MM.1S (cell line): ENCODE measurements around the gene PRKAG2.

Source experiments
- DNase-seq: peaks from one replicate; pipeline ENCODE4 v3.0.0-alpha.2; 2015
- H2AFZ ChIP-seq: fragments of 300-600 bp; sonication (generic); 2 replicates; pipeline ENCODE4 v1.6.0; 2016; ENCODE audit warnings: antibody characterized with exemption, low read length
- H3F3A ChIP-seq: fragments of 300-600 bp; sonication (generic); 2 replicates; pipeline ENCODE4 v1.6.1; 2016; ENCODE audit warnings: mild to moderate bottlenecking, antibody characterized with exemption, low read length, moderate library complexity, mixed read lengths; ENCODE audit not compliant: insufficient read depth
- H3K27ac ChIP-seq: fragments of 300-600 bp; sonication (generic); 2 replicates; pipeline ENCODE4 v1.5.1; 2016; ENCODE audit warnings: mild to moderate bottlenecking, low read length
- H3K27me3 ChIP-seq: fragments of 300-600 bp; sonication (generic); replicated peaks from 2 replicates; pipeline ENCODE4 v1.6.0; 2016; ENCODE audit warnings: low read length; ENCODE audit not compliant: insufficient read depth
- H3K36me3 ChIP-seq: fragments of 300-600 bp; sonication (generic); replicated peaks from 2 replicates; pipeline ENCODE4 v1.6.1; 2016; ENCODE audit warnings: mild to moderate bottlenecking, low read length, mixed read lengths; ENCODE audit not compliant: insufficient read depth
- H3K4me1 ChIP-seq: fragments of 300-600 bp; sonication (generic); 2 replicates; pipeline ENCODE4 v1.6.1; 2016; ENCODE audit warnings: low read length, mixed read lengths
- H3K4me2 ChIP-seq: fragments of 300-600 bp; sonication (generic); 2 replicates; pipeline ENCODE4 v1.6.0; 2016; ENCODE audit warnings: low read depth, low read length
- H3K4me3 ChIP-seq: fragments of 300-600 bp; sonication (generic); 2 replicates; pipeline ENCODE4 v1.5.1; 2016; ENCODE audit warnings: low read length, mixed read lengths
- H3K79me2 ChIP-seq: fragments of 300-600 bp; sonication (generic); 2 replicates; pipeline ENCODE4 v1.6.1; 2016; ENCODE audit warnings: mixed run types, low read length, mixed read lengths
- H3K9ac ChIP-seq: fragments of 300-600 bp; sonication (generic); 2 replicates; pipeline ENCODE4 v1.6.1; 2016; ENCODE audit warnings: low read length, mixed read lengths
- H3K9me2 ChIP-seq: fragments of 300-600 bp; sonication (generic); replicated peaks from 2 replicates; pipeline ENCODE4 v1.6.1; 2016; ENCODE audit warnings: mild to moderate bottlenecking, low read length, mixed read lengths; ENCODE audit not compliant: insufficient read depth
- H3K9me3 ChIP-seq: fragments of 300-600 bp; sonication (generic); replicated peaks from 2 replicates; pipeline ENCODE4 v1.6.1; 2016; ENCODE audit warnings: mild to moderate bottlenecking, low read length, mixed read lengths; ENCODE audit not compliant: insufficient read depth
- H4K20me1 ChIP-seq: fragments of 300-600 bp; sonication (generic); 2 replicates; pipeline ENCODE4 v1.6.1; 2016; ENCODE audit warnings: mild to moderate bottlenecking, low read length, moderate library complexity, mixed read lengths; ENCODE audit not compliant: insufficient read depth
- EZH2 ChIP-seq: fragments of 300-600 bp; sonication (generic); optimal IDR thresholded peaks from 2 replicates; pipeline ENCODE3; 2017; ENCODE audit warnings: low read depth, mild to moderate bottlenecking, antibody characterized with exemption, low read length, mixed read lengths
- EZH2phosphoT487 ChIP-seq: fragments of 300-600 bp; sonication (generic); IDR thresholded peaks from 2 replicates; pipeline ENCODE4 v1.6.1; 2018; ENCODE audit warnings: antibody characterized with exemption, low read length
- TF ChIP-seq, protein P1 (sequence below): fragments of 300-600 bp; sonication (generic); IDR thresholded peaks from 2 replicates; pipeline ENCODE4 v1.5.1; 2016; ENCODE audit warnings: antibody characterized with exemption, low read length, mixed read lengths

Gene PRKAG2

DNA sequence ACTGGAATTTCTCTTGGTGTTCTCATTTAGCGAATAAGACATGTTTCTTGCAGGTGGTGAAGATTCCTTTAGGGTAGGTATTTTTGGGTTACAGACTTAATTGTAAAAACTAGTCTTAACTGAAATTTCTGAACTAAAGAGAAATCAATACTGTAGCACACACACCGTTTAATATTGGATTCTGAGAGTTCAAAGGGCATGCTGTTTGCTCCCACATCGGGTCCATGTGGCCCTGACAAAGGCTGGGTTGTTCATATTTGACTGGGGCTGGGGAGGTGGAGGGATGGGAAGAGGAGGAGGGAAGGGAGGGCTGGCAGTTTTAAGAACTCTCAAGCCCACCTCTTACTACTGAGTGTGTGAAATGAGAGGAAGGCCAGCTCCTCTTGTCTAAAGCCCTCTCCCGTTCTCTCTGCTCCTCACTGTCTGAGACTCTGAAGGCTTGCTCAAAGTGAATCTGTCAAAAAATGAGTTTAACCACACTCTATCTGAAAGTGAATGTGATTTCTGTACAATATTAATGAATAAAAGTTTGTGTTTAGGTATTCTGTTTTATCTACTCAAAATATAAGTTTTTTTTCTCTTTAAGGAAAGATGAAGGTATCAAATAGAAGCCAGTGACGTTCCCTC lies 317.2 kb downstream of the PRKAG2 start:
- no peaks in the 10 kb centered on the region for H3K79me2 ChIP-seq
- DNase-seq = no peak
- H3K9me3 ChIP-seq = no peaks in the 10 kb centered on the region
- no peak overlapping the region for H3K4me2 ChIP-seq
- no peaks in the 10 kb centered on the region for H3K27me3 ChIP-seq
- H3K36me3 ChIP-seq = no peaks in the 10 kb centered on the region; the same call in 1 of the 2 replicates
- no peaks in the 10 kb centered on the region for H3F3A ChIP-seq
- no peaks in the 10 kb centered on the region for H3K9me2 ChIP-seq
- H4K20me1 ChIP-seq = no peaks in the 10 kb centered on the region
- H2AFZ ChIP-seq = no peak overlapping the region
- H3K4me1 ChIP-seq = no peaks in the 10 kb centered on the region
- no peak overlapping the region for H3K9ac ChIP-seq
- no peak for TF ChIP-seq EZH2
- TF ChIP-seq, protein P1, sequence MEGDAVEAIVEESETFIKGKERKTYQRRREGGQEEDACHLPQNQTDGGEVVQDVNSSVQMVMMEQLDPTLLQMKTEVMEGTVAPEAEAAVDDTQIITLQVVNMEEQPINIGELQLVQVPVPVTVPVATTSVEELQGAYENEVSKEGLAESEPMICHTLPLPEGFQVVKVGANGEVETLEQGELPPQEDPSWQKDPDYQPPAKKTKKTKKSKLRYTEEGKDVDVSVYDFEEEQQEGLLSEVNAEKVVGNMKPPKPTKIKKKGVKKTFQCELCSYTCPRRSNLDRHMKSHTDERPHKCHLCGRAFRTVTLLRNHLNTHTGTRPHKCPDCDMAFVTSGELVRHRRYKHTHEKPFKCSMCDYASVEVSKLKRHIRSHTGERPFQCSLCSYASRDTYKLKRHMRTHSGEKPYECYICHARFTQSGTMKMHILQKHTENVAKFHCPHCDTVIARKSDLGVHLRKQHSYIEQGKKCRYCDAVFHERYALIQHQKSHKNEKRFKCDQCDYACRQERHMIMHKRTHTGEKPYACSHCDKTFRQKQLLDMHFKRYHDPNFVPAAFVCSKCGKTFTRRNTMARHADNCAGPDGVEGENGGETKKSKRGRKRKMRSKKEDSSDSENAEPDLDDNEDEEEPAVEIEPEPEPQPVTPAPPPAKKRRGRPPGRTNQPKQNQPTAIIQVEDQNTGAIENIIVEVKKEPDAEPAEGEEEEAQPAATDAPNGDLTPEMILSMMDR = no peak
- no peak for TF ChIP-seq EZH2phosphoT487
- H3K27ac ChIP-seq = no peak overlapping the region
- no peak overlapping the region for H3K4me3 ChIP-seq

- H3K27ac ChIP-seq = no peak overlapping the region
- H3K79me2 ChIP-seq = no peaks in the 10 kb centered on the region
- H3K4me1 ChIP-seq = no peaks in the 10 kb centered on the region
- H3K36me3 ChIP-seq = no peaks in the 10 kb centered on the region; the same call in 1 of the 2 replicates
- H3K9me3 ChIP-seq = no peaks in the 10 kb centered on the region
- DNase-seq = no peak
- H3K27me3 ChIP-seq = no peaks in the 10 kb centered on the region
- no peaks in the 10 kb centered on the region for H3K9me2 ChIP-seq
- no peak overlapping the region for H3K9ac ChIP-seq
- H3K4me2 ChIP-seq = no peak overlapping the region
- H4K20me1 ChIP-seq = no peaks in the 10 kb centered on the region
- TF ChIP-seq EZH2phosphoT487 = no peak
- TF ChIP-seq EZH2 = no peak
- TF ChIP-seq, protein P1 = no peak
- H3F3A ChIP-seq = no peaks in the 10 kb centered on the region
- H2AFZ ChIP-seq = no peak overlapping the region
- H3K4me3 ChIP-seq = no peak overlapping the region
These were observed 318.3 kb downstream of the PRKAG2 start for GRCh38 chr7:151558575-151558974.

GRCh38 chr7:151556592-151556991 lies 320.3 kb downstream of the PRKAG2 start:
- TF ChIP-seq EZH2 (no peak), EZH2phosphoT487 (no peak)
- TF ChIP-seq, protein P1 = no peak

More at GRCh38 chr7:151556592-151556991, 320.3 kb downstream of the PRKAG2 start:
- Histone ChIP-seq H3K9me3 (no peaks in the 10 kb centered on the region), H2AFZ (no peak overlapping the region), H3K27me3 (no peaks in the 10 kb centered on the region), H3K36me3 (no peaks in the 10 kb centered on the region; the same call in 1 of the 2 replicates), H3K4me1 (no peaks in the 10 kb centered on the region), H3K4me2 (no peak overlapping the region), H3K9ac (no peak overlapping the region), H3F3A (no peaks in the 10 kb centered on the region), H3K4me3 (no peak overlapping the region), H3K9me2 (no peaks in the 10 kb centered on the region), H4K20me1 (no peaks in the 10 kb centered on the region), H3K27ac (no peak overlapping the region), H3K79me2 (no peaks in the 10 kb centered on the region)
- DNase-seq = no peak
